ENCODE data around the gene TRIL.
A peak's percentile ranks its signal among the peaks of the same experiment; 100 is the strongest.

Gene TRIL

GRCh38 chr7:28955718-28956607 is 2.2 kb downstream of the TRIL start:
- H3K4me1 ChIP-seq (ENCODE audit: control insufficient read depth, insufficient read depth, low read length) = peaks cover 38% of the 10 kb centered on the region
- H3K9ac ChIP-seq (ENCODE audit: low read length) = peak overlapping the region; percentile 58
- H3K4me3 ChIP-seq (ENCODE audit: low read length) = peak overlapping the region; percentile 44
- no peaks in the 10 kb centered on the region for H3K9me3 ChIP-seq (ENCODE audit: control insufficient read depth, low read length)
- H3K27me3 ChIP-seq (ENCODE audit: control insufficient read depth, insufficient read depth, low read length) = peaks cover 33% of the 10 kb centered on the region
- H3K36me3 ChIP-seq (ENCODE audit: control insufficient read depth, insufficient read depth, low read length) = no peaks in the 10 kb centered on the region

- Histone ChIP-seq H3K36me3 (ENCODE audit: control insufficient read depth, insufficient read depth, low read length) (no peaks in the 10 kb centered on the region), H3K4me1 (ENCODE audit: control insufficient read depth, insufficient read depth, low read length) (peaks cover 38% of the 10 kb centered on the region), H3K9me3 (ENCODE audit: control insufficient read depth, low read length) (no peaks in the 10 kb centered on the region), H3K27me3 (ENCODE audit: control insufficient read depth, insufficient read depth, low read length) (peaks cover 33% of the 10 kb centered on the region), H3K4me3 (ENCODE audit: low read length) (peak overlapping the region; percentile 44), H3K9ac (ENCODE audit: low read length) (peak overlapping the region; percentile 58)
Observed at GRCh38 chr7:28955356-28955717, 2.8 kb downstream of the TRIL start.

- Histone ChIP-seq H3K4me3 (ENCODE audit: low read length) (peak overlapping the region; percentile 44), H3K4me1 (ENCODE audit: control insufficient read depth, insufficient read depth, low read length) (peaks cover 39% of the 10 kb centered on the region), H3K27me3 (ENCODE audit: control insufficient read depth, insufficient read depth, low read length) (peaks cover 33% of the 10 kb centered on the region), H3K9ac (ENCODE audit: low read length) (no peak overlapping the region), H3K36me3 (ENCODE audit: control insufficient read depth, insufficient read depth, low read length) (no peaks in the 10 kb centered on the region), H3K9me3 (ENCODE audit: control insufficient read depth, low read length) (no peaks in the 10 kb centered on the region)
Observed at GRCh38 chr7:28954946-28955345, 3.2 kb downstream of the TRIL start.

GRCh38 chr7:28954471-28954870 is 3.7 kb downstream of the TRIL start:
- H3K4me3 ChIP-seq (ENCODE audit: low read length) = no peak overlapping the region
- no peaks in the 10 kb centered on the region for H3K36me3 ChIP-seq (ENCODE audit: control insufficient read depth, insufficient read depth, low read length)
- no peaks in the 10 kb centered on the region for H3K9me3 ChIP-seq (ENCODE audit: control insufficient read depth, low read length)
- H3K9ac ChIP-seq (ENCODE audit: low read length) = no peak overlapping the region
- peaks cover 33% of the 10 kb centered on the region for H3K27me3 ChIP-seq (ENCODE audit: control insufficient read depth, insufficient read depth, low read length)
- H3K4me1 ChIP-seq (ENCODE audit: control insufficient read depth, insufficient read depth, low read length) = peaks cover 44% of the 10 kb centered on the region

- no peaks in the 10 kb centered on the region for H3K36me3 ChIP-seq (ENCODE audit: control insufficient read depth, insufficient read depth, low read length)
- peaks cover 28% of the 10 kb centered on the region for H3K27me3 ChIP-seq (ENCODE audit: control insufficient read depth, insufficient read depth, low read length)
- no peaks in the 10 kb centered on the region for H3K9me3 ChIP-seq (ENCODE audit: control insufficient read depth, low read length)
- no peak overlapping the region for H3K9ac ChIP-seq (ENCODE audit: low read length)
- peaks cover 42% of the 10 kb centered on the region for H3K4me1 ChIP-seq (ENCODE audit: control insufficient read depth, insufficient read depth, low read length)
- H3K4me3 ChIP-seq (ENCODE audit: low read length) = no peak overlapping the region
Observed at GRCh38 chr7:28953633-28954032, 4.5 kb downstream of the TRIL start.

- no peak overlapping the region for H3K4me3 ChIP-seq (ENCODE audit: low read length)
- no peaks in the 10 kb centered on the region for H3K9me3 ChIP-seq (ENCODE audit: control insufficient read depth, low read length)
- no peaks in the 10 kb centered on the region for H3K4me1 ChIP-seq (ENCODE audit: control insufficient read depth, insufficient read depth, low read length)
- H3K36me3 ChIP-seq (ENCODE audit: control insufficient read depth, insufficient read depth, low read length) = no peaks in the 10 kb centered on the region
- H3K9ac ChIP-seq (ENCODE audit: low read length) = no peak overlapping the region
- H3K27me3 ChIP-seq (ENCODE audit: control insufficient read depth, insufficient read depth, low read length) = no peaks in the 10 kb centered on the region
Observed at GRCh38 chr7:28942168-28942567, 16.0 kb downstream of the TRIL start.

- no peaks in the 10 kb centered on the region for H3K27me3 ChIP-seq (ENCODE audit: control insufficient read depth, insufficient read depth, low read length)
- H3K9me3 ChIP-seq (ENCODE audit: control insufficient read depth, low read length) = no peaks in the 10 kb centered on the region
Observed at GRCh38 chr7:28941633-28942032, 16.5 kb downstream of the TRIL start.

GRCh38 chr7:28940741-28941384 is 17.3 kb downstream of the TRIL start:
- Histone ChIP-seq H3K4me1 (ENCODE audit: control insufficient read depth, insufficient read depth, low read length) (no peaks in the 10 kb centered on the region), H3K4me3 (ENCODE audit: low read length) (no peak overlapping the region), H3K9ac (ENCODE audit: low read length) (no peak overlapping the region), H3K9me3 (ENCODE audit: control insufficient read depth, low read length) (no peaks in the 10 kb centered on the region), H3K36me3 (ENCODE audit: control insufficient read depth, insufficient read depth, low read length) (no peaks in the 10 kb centered on the region), H3K27me3 (ENCODE audit: control insufficient read depth, insufficient read depth, low read length) (no peaks in the 10 kb centered on the region)

More at GRCh38 chr7:28941633-28942032, 16.5 kb downstream of the TRIL start:
- Histone ChIP-seq H3K4me1 (ENCODE audit: control insufficient read depth, insufficient read depth, low read length) (no peaks in the 10 kb centered on the region), H3K36me3 (ENCODE audit: control insufficient read depth, insufficient read depth, low read length) (no peaks in the 10 kb centered on the region), H3K9ac (ENCODE audit: low read length) (no peak overlapping the region), H3K4me3 (ENCODE audit: low read length) (no peak overlapping the region)

GRCh38 chr7:28939844-28940544 is 18.1 kb downstream of the TRIL start:
- Histone ChIP-seq H3K4me3 (ENCODE audit: low read length) (no peak overlapping the region), H3K27me3 (ENCODE audit: control insufficient read depth, insufficient read depth, low read length) (no peaks in the 10 kb centered on the region), H3K36me3 (ENCODE audit: control insufficient read depth, insufficient read depth, low read length) (no peaks in the 10 kb centered on the region), H3K4me1 (ENCODE audit: control insufficient read depth, insufficient read depth, low read length) (no peaks in the 10 kb centered on the region), H3K9me3 (ENCODE audit: control insufficient read depth, low read length) (no peaks in the 10 kb centered on the region), H3K9ac (ENCODE audit: low read length) (no peak overlapping the region)

- Histone ChIP-seq H3K4me3 (ENCODE audit: low read length) (no peak overlapping the region), H3K36me3 (ENCODE audit: control insufficient read depth, insufficient read depth, low read length) (no peaks in the 10 kb centered on the region), H3K27me3 (ENCODE audit: control insufficient read depth, insufficient read depth, low read length) (no peaks in the 10 kb centered on the region), H3K9me3 (ENCODE audit: control insufficient read depth, low read length) (no peaks in the 10 kb centered on the region), H3K9ac (ENCODE audit: low read length) (no peak overlapping the region), H3K4me1 (ENCODE audit: control insufficient read depth, insufficient read depth, low read length) (no peaks in the 10 kb centered on the region)
Observed at GRCh38 chr7:28939367-28939766, 18.8 kb downstream of the TRIL start.

GRCh38 chr7:28937619-28938018 is 20.5 kb downstream of the TRIL start:
- Histone ChIP-seq H3K27me3 (ENCODE audit: control insufficient read depth, insufficient read depth, low read length) (no peaks in the 10 kb centered on the region), H3K9ac (ENCODE audit: low read length) (no peak overlapping the region), H3K9me3 (ENCODE audit: control insufficient read depth, low read length) (no peaks in the 10 kb centered on the region), H3K4me3 (ENCODE audit: low read length) (no peak overlapping the region), H3K4me1 (ENCODE audit: control insufficient read depth, insufficient read depth, low read length) (peaks cover 11% of the 10 kb centered on the region), H3K36me3 (ENCODE audit: control insufficient read depth, insufficient read depth, low read length) (no peaks in the 10 kb centered on the region)

GRCh38 chr7:28937103-28937502 is 21.0 kb downstream of the TRIL start:
- H3K9me3 ChIP-seq (ENCODE audit: control insufficient read depth, low read length) = no peaks in the 10 kb centered on the region
- no peaks in the 10 kb centered on the region for H3K36me3 ChIP-seq (ENCODE audit: control insufficient read depth, insufficient read depth, low read length)
- H3K4me1 ChIP-seq (ENCODE audit: control insufficient read depth, insufficient read depth, low read length) = peaks cover 11% of the 10 kb centered on the region
- no peaks in the 10 kb centered on the region for H3K27me3 ChIP-seq (ENCODE audit: control insufficient read depth, insufficient read depth, low read length)
- no peak overlapping the region for H3K9ac ChIP-seq (ENCODE audit: low read length)
- H3K4me3 ChIP-seq (ENCODE audit: low read length) = no peak overlapping the region
